Cardiac fibroblast (primary cell): Measurements from ENCODE around the gene IL5RA.

Source experiments
- DNase-seq, 2 donors: peaks; one replicate each; pipeline versions ENCODE4 v3.0.0 to v3.0.0-alpha.2; 2010; ENCODE audit warnings: low read depth in 2 of 2
- H3K4me3 ChIP-seq, 2 donors: replicated peaks in 1 of 2; 1 replicate in 1 of 2; 2 replicates in 1 of 2; pipeline ENCODE4 v1.5.1; 2011; ENCODE audit warnings: low read depth in 2 of 2, low read length in 2 of 2, mild to moderate bottlenecking in 2 of 2, moderate library complexity in 1 of 2
- TF ChIP-seq, protein P1 (sequence below): IDR thresholded peaks from one replicate; pipeline ENCODE4 v1.5.1; 2011; ENCODE audit warnings: low read depth, mild to moderate bottlenecking, low read length, inconsistent platforms

IL5RA gene

GRCh38 chr3:3089017-3089416, 21.2 kb downstream of the IL5RA start:
- DNase-seq = no peak
- H3K4me3 ChIP-seq = no peak overlapping the region
- TF ChIP-seq, protein P1, sequence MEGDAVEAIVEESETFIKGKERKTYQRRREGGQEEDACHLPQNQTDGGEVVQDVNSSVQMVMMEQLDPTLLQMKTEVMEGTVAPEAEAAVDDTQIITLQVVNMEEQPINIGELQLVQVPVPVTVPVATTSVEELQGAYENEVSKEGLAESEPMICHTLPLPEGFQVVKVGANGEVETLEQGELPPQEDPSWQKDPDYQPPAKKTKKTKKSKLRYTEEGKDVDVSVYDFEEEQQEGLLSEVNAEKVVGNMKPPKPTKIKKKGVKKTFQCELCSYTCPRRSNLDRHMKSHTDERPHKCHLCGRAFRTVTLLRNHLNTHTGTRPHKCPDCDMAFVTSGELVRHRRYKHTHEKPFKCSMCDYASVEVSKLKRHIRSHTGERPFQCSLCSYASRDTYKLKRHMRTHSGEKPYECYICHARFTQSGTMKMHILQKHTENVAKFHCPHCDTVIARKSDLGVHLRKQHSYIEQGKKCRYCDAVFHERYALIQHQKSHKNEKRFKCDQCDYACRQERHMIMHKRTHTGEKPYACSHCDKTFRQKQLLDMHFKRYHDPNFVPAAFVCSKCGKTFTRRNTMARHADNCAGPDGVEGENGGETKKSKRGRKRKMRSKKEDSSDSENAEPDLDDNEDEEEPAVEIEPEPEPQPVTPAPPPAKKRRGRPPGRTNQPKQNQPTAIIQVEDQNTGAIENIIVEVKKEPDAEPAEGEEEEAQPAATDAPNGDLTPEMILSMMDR = no peak

- DNase-seq = no peak
- H3K4me3 ChIP-seq = no peak overlapping the region
- TF ChIP-seq, protein P1 = no peak
Observed at GRCh38 chr3:3087716-3088465, 22.3 kb downstream of the IL5RA start.

DNA sequence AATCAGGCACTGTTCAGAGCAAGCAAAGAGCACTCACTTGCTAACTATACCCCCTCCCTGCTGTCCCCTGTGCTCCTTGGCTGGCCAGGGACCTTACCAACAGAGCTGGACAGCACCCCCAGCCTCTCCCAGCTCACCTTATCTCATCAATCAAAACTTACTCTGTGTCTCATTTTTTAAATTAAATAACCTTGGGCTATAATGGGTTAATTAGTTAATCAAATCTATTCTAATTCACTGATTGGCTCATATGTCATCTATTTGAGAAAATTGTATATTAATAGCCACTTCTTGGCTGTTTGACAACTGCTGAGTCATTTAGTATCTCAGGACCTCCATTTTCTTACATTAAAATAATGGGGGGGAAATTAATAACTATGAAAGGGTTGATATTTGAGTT, 22.9 kb downstream of the IL5RA start:
- TF ChIP-seq, protein P1 = no peak
- DNase-seq = no peak
- no peak overlapping the region for H3K4me3 ChIP-seq

DNA sequence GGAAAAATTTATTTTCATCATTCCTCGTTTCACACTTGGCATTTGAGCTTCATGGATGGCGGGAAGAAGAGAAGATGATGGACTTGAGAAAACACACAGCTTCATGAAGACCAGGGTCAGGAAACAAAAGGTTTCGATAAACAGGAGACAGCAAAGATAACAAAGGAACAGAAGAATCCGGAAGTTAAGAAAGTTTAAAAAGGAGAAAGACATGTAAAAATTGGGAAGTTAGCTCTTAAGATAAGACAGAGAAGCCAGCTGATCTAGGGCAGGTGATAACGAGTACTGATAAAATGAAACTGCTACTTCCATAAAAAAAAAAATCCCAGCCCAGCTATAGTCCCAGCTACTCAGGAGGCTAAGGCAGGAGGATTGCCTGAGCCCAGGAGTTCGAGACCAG, 23.9 kb downstream of the IL5RA start:
- DNase-seq = no peak
- no peak overlapping the region for H3K4me3 ChIP-seq
- TF ChIP-seq, protein P1 = no peak

GRCh38 chr3:3085782-3086181, 24.4 kb downstream of the IL5RA start:
- no peak for DNase-seq
- TF ChIP-seq, protein P1 = no peak
- H3K4me3 ChIP-seq = no peak overlapping the region

DNA sequence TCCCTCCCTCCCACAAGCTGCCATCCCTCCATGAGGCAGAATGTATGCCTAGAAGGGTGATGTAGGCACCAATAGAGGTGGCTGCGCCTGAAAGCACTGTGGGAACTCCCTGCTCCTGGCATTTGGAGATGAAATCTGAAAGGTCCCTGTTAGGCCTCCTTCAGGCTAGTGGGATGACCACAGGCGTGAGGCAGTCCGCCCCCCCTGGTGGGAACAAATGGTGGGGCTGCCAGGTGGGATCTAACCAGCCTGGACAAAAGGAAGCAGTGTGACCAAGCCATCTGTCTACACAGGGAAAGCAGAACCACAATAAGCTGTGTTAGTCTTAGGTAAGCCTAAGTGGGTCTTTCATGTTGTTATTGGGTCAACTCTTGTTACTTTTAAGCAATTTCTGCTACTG, 25.3 kb downstream of the IL5RA start:
- no peak for DNase-seq
- TF ChIP-seq, protein P1 = no peak
- H3K4me3 ChIP-seq = no peak overlapping the region
